SK-N-SH (cell line): ENCODE results near the gene USP40. TPM values are rescaled to one million over a fixed set of nuclear protein-coding genes. Genes with fewer than 3 reads are reported as not detected.

ENCODE experiments used
- CTCF ChIA-PET: fragments of 300-600, 350-600 bp; formaldehyde crosslinking; extraction: SDS; loops from one replicate; lab custom pipeline; 2021; lab: Yijun Ruan, JAX
- POLR2A ChIA-PET: fragments of 350-600 bp; sonication (Branson Sonifier 250); formaldehyde crosslinking; extraction: SDS; loops from one replicate; lab custom pipeline; 2020; ENCODE audit warnings: antibody characterized with exemption, inconsistent platforms; lab: Yijun Ruan, JAX
- DNase-seq: peaks from one replicate; pipeline ENCODE4 v3.0.0; 2012
- H2AFZ ChIP-seq: fragments of 200-600 bp; sonication (generic); 2 replicates; pipeline ENCODE4 v1.8.1; 2016; ENCODE audit warnings: antibody characterized with exemption, mild to moderate bottlenecking, low read depth
- H3F3A ChIP-seq: fragments of 200-600 bp; sonication (generic); replicated peaks from 2 replicates; pipeline ENCODE3; 2016; ENCODE audit warnings: antibody characterized with exemption, mild to moderate bottlenecking; ENCODE audit not compliant: insufficient read depth
- H3K27ac ChIP-seq, 2 experiments: fragments of 200-500 bp in 1 of 2; fragments of 200-600 bp in 1 of 2; sonication (Bioruptor generic) in 1 of 2; sonication (generic), shearing (Covaris generic) in 1 of 2; 2 replicates each; pipeline versions ENCODE4 v1.5.1 to v1.6.1; 2014 to 2016; ENCODE audit warnings: low read depth in 2 of 2, inconsistent platforms in 1 of 2, low read length in 1 of 2, mild to moderate bottlenecking in 1 of 2, mixed read lengths in 1 of 2
- H3K27me3 ChIP-seq: fragments of 200-600 bp; sonication (generic), shearing (Covaris generic); 2 replicates; pipeline ENCODE4 v1.6.1; 2016; ENCODE audit warnings: mixed run types; ENCODE audit not compliant: insufficient read depth
- H3K36me3 ChIP-seq, 2 experiments: fragments of 200-500 bp in 1 of 2; fragments of 200-600 bp in 1 of 2; sonication (Bioruptor generic) in 1 of 2; sonication (generic) in 1 of 2; replicated peaks in 1 of 2; 2 replicates each; pipeline versions ENCODE3 to v1.5.1; 2014 to 2016; ENCODE audit warnings: low read length in 1 of 2, mild to moderate bottlenecking in 1 of 2; ENCODE audit not compliant: insufficient read depth in 2 of 2, control insufficient read depth in 1 of 2
- H3K4me1 ChIP-seq, 2 experiments: fragments of 200-500 bp in 1 of 2; fragments of 200-600 bp in 1 of 2; sonication (Bioruptor generic) in 1 of 2; sonication (generic), shearing (Covaris generic) in 1 of 2; 2 replicates each; pipeline versions ENCODE4 v1.5.1 to v1.6.1; 2014 to 2016; ENCODE audit warnings: low read depth in 1 of 2, low read length in 1 of 2, mixed run types in 1 of 2; ENCODE audit not compliant: insufficient read depth in 2 of 2, control insufficient read depth in 1 of 2
- H3K4me2 ChIP-seq: fragments of 200-600 bp; sonication (generic), shearing (Covaris generic); 2 replicates; pipeline ENCODE4 v1.6.1; 2017; ENCODE audit warnings: mixed run types
- H3K4me3 ChIP-seq, 2 experiments: fragments of 200-500 bp in 1 of 2; fragments of 200-600 bp in 1 of 2; sonication (Bioruptor generic) in 1 of 2; sonication (generic), shearing (Covaris generic) in 1 of 2; 2 replicates each; pipeline versions ENCODE4 v1.5.1 to v1.8.1; 2014 to 2016; ENCODE audit warnings: low read depth in 2 of 2, inconsistent platforms in 1 of 2, low read length in 1 of 2, mild to moderate bottlenecking in 1 of 2, mixed read lengths in 1 of 2, moderate library complexity in 1 of 2
- H3K79me2 ChIP-seq: fragments of 200-600 bp; sonication (generic); 2 replicates; pipeline ENCODE4 v1.8.1; 2017; ENCODE audit warnings: mild to moderate bottlenecking; ENCODE audit not compliant: insufficient read depth
- H3K9ac ChIP-seq: fragments of 200-600 bp; sonication (generic); 2 replicates; pipeline ENCODE4 v1.6.1; 2017; ENCODE audit warnings: mixed run types
- H3K9me2 ChIP-seq: fragments of 200-600 bp; sonication (generic); 2 replicates; pipeline ENCODE4 v1.6.1; 2017; ENCODE audit warnings: mixed run types
- H3K9me3 ChIP-seq: fragments of 200-600 bp; sonication (generic); 2 replicates; pipeline ENCODE4 v1.6.1; 2017; ENCODE audit warnings: mixed run types, mild to moderate bottlenecking, moderate library complexity
- H4K20me1 ChIP-seq: fragments of 200-600 bp; sonication (generic); 2 replicates; pipeline ENCODE4 v1.6.1; 2017; ENCODE audit warnings: mild to moderate bottlenecking, mixed run types; ENCODE audit not compliant: insufficient read depth
- CHD2 ChIP-seq: fragments of 150-350 bp; IDR thresholded peaks from 2 replicates; pipeline ENCODE4 v1.6.1; 2018; ENCODE audit warnings: low read length; ENCODE audit not compliant: partially characterized antibody
- ELF1 ChIP-seq: IDR thresholded peaks from 2 replicates; pipeline ENCODE4 v1.4.0; 2012
- EP300 ChIP-seq, 2 experiments: IDR thresholded peaks; 2 replicates each; pipeline versions ENCODE4 v1.4.0 to v1.6.1; 2012; ENCODE audit warnings: borderline replicate concordance in 1 of 2, low read depth in 1 of 2, low read length in 1 of 2
- EZH2phosphoT487 ChIP-seq: fragments of 200-600 bp; sonication (generic); IDR thresholded peaks from 2 replicates; pipeline ENCODE4 v1.6.1; 2017; ENCODE audit warnings: low read depth, mixed run types, mild to moderate bottlenecking, antibody characterized with exemption, moderate library complexity, borderline replicate concordance
- GABPA ChIP-seq: IDR thresholded peaks from 2 replicates; pipeline ENCODE4 v1.4.0; 2012; ENCODE audit warnings: low read depth, mild to moderate bottlenecking
- POLR2AphosphoS5 ChIP-seq: IDR thresholded peaks from 2 replicates; pipeline ENCODE4 v1.6.1; 2012; ENCODE audit warnings: low read depth, low read length
- RAD21 ChIP-seq: IDR thresholded peaks from 2 replicates; pipeline ENCODE4 v1.6.1; 2012; ENCODE audit warnings: mild to moderate bottlenecking, low read length
- RCOR1 ChIP-seq: fragments of 150-350 bp; IDR thresholded peaks from 2 replicates; pipeline ENCODE4 v1.6.1; 2017; ENCODE audit warnings: antibody characterized with exemption, low read length
- RXRA ChIP-seq: IDR thresholded peaks from 2 replicates; pipeline ENCODE4 v1.4.0; 2012; ENCODE audit warnings: low read depth, mild to moderate bottlenecking, borderline replicate concordance
- SIN3A ChIP-seq: IDR thresholded peaks from 2 replicates; pipeline ENCODE4 v1.6.1; 2012; ENCODE audit warnings: low read depth, mild to moderate bottlenecking, low read length, moderate library complexity, borderline replicate concordance
- TCF12 ChIP-seq: IDR thresholded peaks from 2 replicates; pipeline ENCODE4 v1.4.0; 2012
- YY1 ChIP-seq: IDR thresholded peaks from 2 replicates; pipeline ENCODE4 v1.4.0; 2012; ENCODE audit warnings: low read depth, mild to moderate bottlenecking
- WGBS: methylation state at CpG from one replicate; pipeline ENCODE4 v1.1.6; 2017; ENCODE audit warnings: low lambda C conversion rate; 5-methylcytosine and 5-hydroxymethylcytosine counted together
- polyA plus RNA-seq, 3 experiments: library from polyadenylated mRNA; depleted of rRNA; stranded (reverse); fragments of >200 nt; gene quantifications; 2 replicates each; pipeline ENCODE4 v1.2.3, GENCODE V29; 2012
- TF ChIP-seq, protein P1 (sequence below): fragments of 200-600 bp; sonication (generic); IDR thresholded peaks from 2 replicates; pipeline ENCODE4 v1.6.1; 2017; ENCODE audit warnings: antibody characterized with exemption, mild to moderate bottlenecking, moderate library complexity
- TF ChIP-seq, protein P2 (sequence below): fragments of 150-350 bp; IDR thresholded peaks from 2 replicates; pipeline ENCODE4 v1.6.1; 2016; ENCODE audit warnings: mild to moderate bottlenecking, low read depth, low read length
- TF ChIP-seq, protein P3 (sequence below): fragments of 150-350 bp; IDR thresholded peaks from 2 replicates; pipeline ENCODE4 v1.6.1; 2017; ENCODE audit warnings: antibody characterized with exemption, low read length, low read depth, borderline replicate concordance
- TF ChIP-seq, protein P4 (sequence below): IDR thresholded peaks from 2 replicates; pipeline ENCODE4 v1.4.0; 2012; ENCODE audit warnings: low read depth, borderline replicate concordance
- TF ChIP-seq, protein P5 (sequence below): IDR thresholded peaks from 2 replicates; pipeline ENCODE4; 2012

USP40 gene
- polyA plus RNA-seq, 1 of the 3 experiments (the other 2 are of a cell fraction): 37.0 TPM

DNA sequence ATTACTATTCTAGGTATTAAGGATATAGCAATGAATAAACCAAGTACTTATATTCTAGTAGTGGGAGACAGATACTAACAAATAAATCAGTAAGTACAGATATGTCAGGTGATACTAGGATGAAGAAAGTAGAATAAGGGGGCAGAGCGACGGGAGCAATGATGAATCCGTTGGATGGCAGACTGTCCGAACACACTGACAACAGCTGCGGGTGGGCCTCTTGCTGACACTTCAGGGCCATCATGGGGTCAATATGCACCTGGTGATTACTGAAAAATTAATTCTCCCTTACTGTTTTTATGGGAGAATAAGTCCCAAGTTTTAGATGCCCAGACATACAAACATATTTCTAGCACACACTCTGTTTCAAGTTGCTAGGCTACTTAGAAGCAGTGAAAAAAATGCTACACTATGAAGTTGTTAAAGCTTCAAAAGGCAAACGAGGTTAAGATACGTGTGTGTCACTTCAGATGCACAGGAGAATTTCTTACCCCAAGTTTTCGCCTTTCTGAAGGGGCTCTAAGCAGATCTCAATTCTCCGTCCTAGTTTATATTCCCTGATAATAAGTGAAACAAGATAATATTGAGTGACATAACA, 78.7 kb downstream of the USP40 start:
- TF ChIP-seq, protein P1, sequence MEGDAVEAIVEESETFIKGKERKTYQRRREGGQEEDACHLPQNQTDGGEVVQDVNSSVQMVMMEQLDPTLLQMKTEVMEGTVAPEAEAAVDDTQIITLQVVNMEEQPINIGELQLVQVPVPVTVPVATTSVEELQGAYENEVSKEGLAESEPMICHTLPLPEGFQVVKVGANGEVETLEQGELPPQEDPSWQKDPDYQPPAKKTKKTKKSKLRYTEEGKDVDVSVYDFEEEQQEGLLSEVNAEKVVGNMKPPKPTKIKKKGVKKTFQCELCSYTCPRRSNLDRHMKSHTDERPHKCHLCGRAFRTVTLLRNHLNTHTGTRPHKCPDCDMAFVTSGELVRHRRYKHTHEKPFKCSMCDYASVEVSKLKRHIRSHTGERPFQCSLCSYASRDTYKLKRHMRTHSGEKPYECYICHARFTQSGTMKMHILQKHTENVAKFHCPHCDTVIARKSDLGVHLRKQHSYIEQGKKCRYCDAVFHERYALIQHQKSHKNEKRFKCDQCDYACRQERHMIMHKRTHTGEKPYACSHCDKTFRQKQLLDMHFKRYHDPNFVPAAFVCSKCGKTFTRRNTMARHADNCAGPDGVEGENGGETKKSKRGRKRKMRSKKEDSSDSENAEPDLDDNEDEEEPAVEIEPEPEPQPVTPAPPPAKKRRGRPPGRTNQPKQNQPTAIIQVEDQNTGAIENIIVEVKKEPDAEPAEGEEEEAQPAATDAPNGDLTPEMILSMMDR: no peak
- TF ChIP-seq EP300 (IDR thresholded peaks at IDR 0.05; ENCODE audit: borderline replicate concordance in 1 of 2, low read depth in 1 of 2, low read length in 1 of 2) (no peak), RCOR1 (no peak), SIN3A (no peak), YY1 (no peak), TCF12 (no peak), CHD2 (no peak), RAD21 (no peak), POLR2AphosphoS5 (no peak), ELF1 (no peak), EZH2phosphoT487 (no peak), GABPA (no peak), RXRA (no peak)
- TF ChIP-seq, protein P2, sequence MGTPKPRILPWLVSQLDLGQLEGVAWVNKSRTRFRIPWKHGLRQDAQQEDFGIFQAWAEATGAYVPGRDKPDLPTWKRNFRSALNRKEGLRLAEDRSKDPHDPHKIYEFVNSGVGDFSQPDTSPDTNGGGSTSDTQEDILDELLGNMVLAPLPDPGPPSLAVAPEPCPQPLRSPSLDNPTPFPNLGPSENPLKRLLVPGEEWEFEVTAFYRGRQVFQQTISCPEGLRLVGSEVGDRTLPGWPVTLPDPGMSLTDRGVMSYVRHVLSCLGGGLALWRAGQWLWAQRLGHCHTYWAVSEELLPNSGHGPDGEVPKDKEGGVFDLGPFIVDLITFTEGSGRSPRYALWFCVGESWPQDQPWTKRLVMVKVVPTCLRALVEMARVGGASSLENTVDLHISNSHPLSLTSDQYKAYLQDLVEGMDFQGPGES: no peak
- TF ChIP-seq, protein P3, sequence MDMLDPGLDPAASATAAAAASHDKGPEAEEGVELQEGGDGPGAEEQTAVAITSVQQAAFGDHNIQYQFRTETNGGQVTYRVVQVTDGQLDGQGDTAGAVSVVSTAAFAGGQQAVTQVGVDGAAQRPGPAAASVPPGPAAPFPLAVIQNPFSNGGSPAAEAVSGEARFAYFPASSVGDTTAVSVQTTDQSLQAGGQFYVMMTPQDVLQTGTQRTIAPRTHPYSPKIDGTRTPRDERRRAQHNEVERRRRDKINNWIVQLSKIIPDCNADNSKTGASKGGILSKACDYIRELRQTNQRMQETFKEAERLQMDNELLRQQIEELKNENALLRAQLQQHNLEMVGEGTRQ: no peak
- TF ChIP-seq, protein P4, sequence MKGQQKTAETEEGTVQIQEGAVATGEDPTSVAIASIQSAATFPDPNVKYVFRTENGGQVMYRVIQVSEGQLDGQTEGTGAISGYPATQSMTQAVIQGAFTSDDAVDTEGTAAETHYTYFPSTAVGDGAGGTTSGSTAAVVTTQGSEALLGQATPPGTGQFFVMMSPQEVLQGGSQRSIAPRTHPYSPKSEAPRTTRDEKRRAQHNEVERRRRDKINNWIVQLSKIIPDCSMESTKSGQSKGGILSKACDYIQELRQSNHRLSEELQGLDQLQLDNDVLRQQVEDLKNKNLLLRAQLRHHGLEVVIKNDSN: no peak
- TF ChIP-seq, protein P5, sequence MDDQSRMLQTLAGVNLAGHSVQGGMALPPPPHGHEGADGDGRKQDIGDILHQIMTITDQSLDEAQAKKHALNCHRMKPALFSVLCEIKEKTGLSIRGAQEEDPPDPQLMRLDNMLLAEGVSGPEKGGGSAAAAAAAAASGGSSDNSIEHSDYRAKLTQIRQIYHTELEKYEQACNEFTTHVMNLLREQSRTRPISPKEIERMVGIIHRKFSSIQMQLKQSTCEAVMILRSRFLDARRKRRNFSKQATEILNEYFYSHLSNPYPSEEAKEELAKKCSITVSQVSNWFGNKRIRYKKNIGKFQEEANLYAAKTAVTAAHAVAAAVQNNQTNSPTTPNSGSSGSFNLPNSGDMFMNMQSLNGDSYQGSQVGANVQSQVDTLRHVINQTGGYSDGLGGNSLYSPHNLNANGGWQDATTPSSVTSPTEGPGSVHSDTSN: no peak
- no peak for DNase-seq
- Histone ChIP-seq H3K79me2 (peaks cover 7% of the 10 kb centered on the region; the same call in 1 of the 2 replicates), H3K9ac (peak overlapping the region; percentile 59; the same call in 1 of the 2 replicates), H3F3A (peaks cover 38% of the 10 kb centered on the region), H4K20me1 (no peaks in the 10 kb centered on the region), H3K27ac (peak overlapping the region; percentile 67 to 99; a peak in 3 of 4 replicates), H3K27me3 (no peaks in the 10 kb centered on the region), H3K4me3 (no peak overlapping the region; a peak in 1 of 4 replicates), H3K9me3 (no peaks in the 10 kb centered on the region), H3K9me2 (no peaks in the 10 kb centered on the region), H3K36me3 (peaks cover 33 to 35% of the 10 kb centered on the region in 2 experiments), H3K4me2 (peak overlapping the region; percentile 61), H2AFZ (no peak overlapping the region), H3K4me1 (peaks cover 2 to 34% of the 10 kb centered on the region in 2 experiments; a peak in 3 of 4 replicates)
- whole genome bisulfite sequencing: 59% methylated on average over 9 of the region's 9 CpGs
- ChIA-PET CTCF (no interaction called here), POLR2A (no interaction called here)
